SHP77 (cell line): ENCODE results near the gene NDUFS3.
"Not testable (repeated sequence)": the region's sequence is repeated elsewhere in the genome, so short reads cannot be mapped to it uniquely, and the experiment has no call there.

Source experiments
- DNase-seq, 2 experiments: peaks; one replicate each; lab custom pipeline; 2025; lab: John Stamatoyannopoulos, UW

The NDUFS3 gene

GRCh38 chr11:47578524-47579494 lies at the start of gene NDUFS3, which contains the start of gene KBTBD4:
Gene NDUFS3 (plus strand): TSS chr11:47579074. CDS start chr11:47579092, 18 bp downstream.
Gene KBTBD4 (minus strand): TSS chr11:47578970. CDS start chr11:47578951, 19 bp downstream.
- DNase-seq = peak; percentile 86 to 92

- no peak for DNase-seq
These were observed 48.9 kb upstream of the NDUFS3 start for GRCh38 chr11:47529951-47530350.

- DNase-seq = not testable (repeated sequence)
These were observed 48.2 kb upstream of the NDUFS3 start for GRCh38 chr11:47530721-47531120.

GRCh38 chr11:47531666-47532065 lies 47.2 kb upstream of the NDUFS3 start:
- no peak for DNase-seq

GRCh38 chr11:47532597-47533213 lies 46.2 kb upstream of the NDUFS3 start:
- no peak for DNase-seq

- DNase-seq = no peak
These were observed 45.2 kb upstream of the NDUFS3 start for GRCh38 chr11:47533690-47534151.

GRCh38 chr11:47534704-47535251 lies 44.1 kb upstream of the NDUFS3 start:
- DNase-seq = no peak

- no peak for DNase-seq
These were observed 42.0 kb upstream of the NDUFS3 start for GRCh38 chr11:47536915-47537314.

- DNase-seq = no peak
These were observed 39.9 kb upstream of the NDUFS3 start for GRCh38 chr11:47538741-47539565.

GRCh38 chr11:47539681-47540039 lies 39.2 kb upstream of the NDUFS3 start:
- DNase-seq = no peak

GRCh38 chr11:47541070-47541469 lies 37.8 kb upstream of the NDUFS3 start:
- no peak for DNase-seq

GRCh38 chr11:47545298-47545697 lies 33.6 kb upstream of the NDUFS3 start:
- no peak for DNase-seq

GRCh38 chr11:47546274-47546673 lies 32.6 kb upstream of the NDUFS3 start:
- not testable (repeated sequence) for DNase-seq

GRCh38 chr11:47550288-47551047 lies 28.4 kb upstream of the NDUFS3 start:
- DNase-seq = no peak

- DNase-seq = peak; percentile 5 to 12
These were observed 27.8 kb upstream of the NDUFS3 start for GRCh38 chr11:47551086-47551485.

- peak in 1 of 2 experiments; percentile 39 for DNase-seq
These were observed 26.8 kb upstream of the NDUFS3 start for GRCh38 chr11:47552056-47552565.

- DNase-seq = peak; percentile 89 to 94
These were observed 26.1 kb upstream of the NDUFS3 start, which contains the start of gene CELF1 for GRCh38 chr11:47552566-47553405. Gene CELF1 (minus strand): TSS chr11:47553132. CDS start chr11:47499523, 53,609 bp downstream.

- DNase-seq = no peak
These were observed 25.5 kb upstream of the NDUFS3 start for GRCh38 chr11:47553406-47553743.

- not testable (repeated sequence) for DNase-seq
These were observed 21.9 kb upstream of the NDUFS3 start for GRCh38 chr11:47557004-47557403.

GRCh38 chr11:47558695-47559094 lies 20.2 kb upstream of the NDUFS3 start:
- DNase-seq = no peak
